H1 (cell line): ENCODE measurements around the gene EIF4ENIF1. TPM values are rescaled to one million over a fixed set of nuclear protein-coding genes. Genes with fewer than 3 reads are reported as not detected.

ENCODE experiments used
- CTCF ChIA-PET: fragments of 300-600 bp; sonication (Branson Sonifier 250); formaldehyde crosslinking; loops from one replicate; lab custom pipeline; 2021; ENCODE audit not compliant: partially characterized antibody; lab: Charles Lee
- POLR2A ChIA-PET: fragments of 300-600 bp; sonication (Branson Sonifier 250); formaldehyde crosslinking; loops from one replicate; lab custom pipeline; 2021; ENCODE audit warnings: inconsistent platforms; ENCODE audit not compliant: partially characterized antibody; lab: Charles Lee
- DNase-seq, 2 experiments: peaks; one replicate each; pipeline versions ENCODE4 v3.0.0 to v3.0.0-alpha.2; 2010 to 2022; ENCODE audit warnings: low spot score in 2 of 2, low read depth in 1 of 2, mixed read lengths in 1 of 2
- FAIRE-seq: peaks from 2 replicates; lab custom pipeline; 2011; peaks lifted over from hg19 to GRCh38; lab: Jason Lieb, UNC
- H2AFZ ChIP-seq: 2 replicates; pipeline ENCODE4 v1.8.1; 2012; ENCODE audit warnings: low read length, inconsistent platforms
- H2AK5ac ChIP-seq: 2 replicates; pipeline ENCODE4 v1.6.1; 2013; ENCODE audit warnings: low read depth, low read length
- H2BK120ac ChIP-seq: replicated peaks from 2 replicates; pipeline ENCODE3; 2013; ENCODE audit warnings: low read depth, low read length, inconsistent platforms
- H2BK12ac ChIP-seq: 2 replicates; pipeline ENCODE4 v1.6.1; 2013; ENCODE audit warnings: low read depth, low read length
- H2BK15ac ChIP-seq: 2 replicates; pipeline ENCODE4 v1.6.1; 2013; ENCODE audit warnings: low read length
- H2BK20ac ChIP-seq: 2 replicates; pipeline ENCODE4 v1.6.1; 2013; ENCODE audit warnings: low read length
- H2BK5ac ChIP-seq: 2 replicates; pipeline ENCODE4 v1.6.1; 2013; ENCODE audit warnings: low read depth, low read length
- H3K14ac ChIP-seq: 2 replicates; pipeline ENCODE4 v1.6.1; 2013; ENCODE audit warnings: inconsistent platforms; ENCODE audit not compliant: insufficient read length
- H3K18ac ChIP-seq: 2 replicates; pipeline ENCODE4 v1.6.1; 2013; ENCODE audit warnings: low read length; ENCODE audit errors: extremely low read depth
- H3K23ac ChIP-seq: 2 replicates; pipeline ENCODE4 v1.6.1; 2013; ENCODE audit warnings: inconsistent platforms; ENCODE audit not compliant: insufficient read length
- H3K23me2 ChIP-seq: 2 replicates; pipeline ENCODE4 v1.6.1; 2013; ENCODE audit warnings: low read depth, low read length
- H3K27ac ChIP-seq: 2 replicates; pipeline ENCODE4 v1.6.1; 2011; ENCODE audit warnings: low read depth, low read length, inconsistent platforms
- H3K27me3 ChIP-seq, 4 experiments: replicated peaks in 1 of 4; 1 replicate in 1 of 4; 2 replicates in 3 of 4; pipeline versions ENCODE4 v1.6.1 to v1.8.1; 2011 to 2013; ENCODE audit warnings: low read length in 3 of 4, mild to moderate bottlenecking in 3 of 4, inconsistent platforms in 2 of 4, mixed read lengths in 2 of 4, moderate library complexity in 1 of 4; ENCODE audit not compliant: control insufficient read depth in 3 of 4, insufficient read depth in 3 of 4; ENCODE audit errors: extremely low read depth in 1 of 4
- H3K36me3 ChIP-seq, 4 experiments: 2 replicates each; pipeline versions ENCODE4 v1.6.1 to v1.8.1; 2011 to 2013; ENCODE audit warnings: mild to moderate bottlenecking in 4 of 4, low read length in 3 of 4, moderate library complexity in 2 of 4, control low read depth in 1 of 4, inconsistent platforms in 1 of 4; ENCODE audit not compliant: insufficient read depth in 4 of 4, control insufficient read depth in 2 of 4
- H3K4ac ChIP-seq: replicated peaks from 2 replicates; pipeline ENCODE3; 2013; ENCODE audit warnings: low read length, low read depth, mixed read lengths, inconsistent platforms; ENCODE audit not compliant: insufficient read length
- H3K4me1 ChIP-seq, 4 experiments: replicated peaks in 1 of 4; 1 replicate in 1 of 4; 2 replicates in 3 of 4; pipeline versions ENCODE4 v1.6.1 to v1.8.1; 2011 to 2013; ENCODE audit warnings: low read length in 3 of 4, inconsistent platforms in 2 of 4, mixed read lengths in 1 of 4; ENCODE audit not compliant: insufficient read depth in 4 of 4, control insufficient read depth in 3 of 4
- H3K4me2 ChIP-seq, 2 experiments: 2 replicates each; pipeline versions ENCODE4 v1.6.1 to v1.8.1; 2011 to 2013; ENCODE audit warnings: low read depth in 2 of 2, low read length in 2 of 2, control low read depth in 1 of 2, inconsistent platforms in 1 of 2, mild to moderate bottlenecking in 1 of 2; ENCODE audit not compliant: insufficient read depth in 1 of 2
- H3K4me3 ChIP-seq, 4 experiments: fragments of 200-600, 300-600 bp in 1 of 4; sonication (generic), shearing (Covaris generic), sonication (Bioruptor Twin) in 1 of 4; 2 replicates each; pipeline versions ENCODE4 v1.5.1 to v1.8.1; 2011 to 2016; ENCODE audit warnings: low read length in 4 of 4, low read depth in 3 of 4, control low read depth in 2 of 4, inconsistent platforms in 2 of 4, mild to moderate bottlenecking in 2 of 4, mixed read lengths in 1 of 4, moderate library complexity in 1 of 4; ENCODE audit not compliant: insufficient read depth in 2 of 4; ENCODE audit errors: extremely low read depth in 1 of 4
- H3K56ac ChIP-seq: replicated peaks from 2 replicates; pipeline ENCODE3; 2013; ENCODE audit warnings: low read depth, mild to moderate bottlenecking, mixed read lengths, low read length, inconsistent platforms; ENCODE audit not compliant: insufficient read length
- H3K79me1 ChIP-seq: 2 replicates; pipeline ENCODE4 v1.6.1; 2013; ENCODE audit warnings: low read depth, low read length, control low read depth
- H3K79me2 ChIP-seq, 2 experiments: 2 replicates each; pipeline versions ENCODE4 v1.6.1 to v1.8.1; 2012 to 2013; ENCODE audit warnings: low read length in 2 of 2, mild to moderate bottlenecking in 2 of 2, inconsistent platforms in 1 of 2; ENCODE audit not compliant: insufficient read depth in 2 of 2, control insufficient read depth in 1 of 2
- H3K9ac ChIP-seq, 4 experiments: replicated peaks in 1 of 4; 1 replicate in 1 of 4; 2 replicates in 3 of 4; pipeline versions ENCODE4 v1.6.1 to v1.8.1; 2011 to 2013; ENCODE audit warnings: low read depth in 3 of 4, low read length in 3 of 4, control low read depth in 2 of 4, mild to moderate bottlenecking in 2 of 4, moderate library complexity in 2 of 4, inconsistent platforms in 1 of 4; ENCODE audit errors: extremely low read depth in 1 of 4
- H3K9me3 ChIP-seq, 2 experiments: 2 replicates each; pipeline versions ENCODE4 v1.6.1 to v1.8.1; 2012 to 2013; ENCODE audit warnings: mild to moderate bottlenecking in 2 of 2, moderate library complexity in 2 of 2, control low read depth in 1 of 2, inconsistent platforms in 1 of 2, low read depth in 1 of 2, low read length in 1 of 2, mixed read lengths in 1 of 2; ENCODE audit not compliant: insufficient read depth in 2 of 2
- H4K20me1 ChIP-seq, 2 experiments: replicated peaks in 1 of 2; 2 replicates each; pipeline versions ENCODE3 to v1.8.1; 2011 to 2013; ENCODE audit warnings: inconsistent platforms in 2 of 2, low read length in 2 of 2, mild to moderate bottlenecking in 1 of 2; ENCODE audit not compliant: insufficient read depth in 2 of 2, control insufficient read depth in 1 of 2
- H4K5ac ChIP-seq: 2 replicates; pipeline ENCODE4 v1.6.1; 2013; ENCODE audit warnings: low read length, low read depth, mixed read lengths, inconsistent platforms; ENCODE audit not compliant: insufficient read length
- H4K8ac ChIP-seq: 2 replicates; pipeline ENCODE4 v1.8.0; 2013; ENCODE audit warnings: mild to moderate bottlenecking, moderate library complexity, low read length, inconsistent platforms; ENCODE audit not compliant: insufficient read depth; ENCODE audit errors: extremely low read depth
- H4K91ac ChIP-seq: replicated peaks from 2 replicates; pipeline ENCODE3; 2013; ENCODE audit warnings: low read length, mixed read lengths, inconsistent platforms; ENCODE audit not compliant: insufficient read length
- RBBP5 ChIP-seq: IDR thresholded peaks from 2 replicates; pipeline ENCODE4 v1.7.1; 2012; ENCODE audit warnings: low read depth, mild to moderate bottlenecking, inconsistent platforms, low read length, moderate library complexity, borderline replicate concordance
- WGBS, 2 experiments: shearing (Covaris generic) in 1 of 2; methylation state at CpG; one replicate each; pipeline versions ENCODE4 v1.1.6 to v1.1.7; 2013 to 2015; ENCODE audit warnings: low lambda C conversion rate in 2 of 2, mixed read lengths in 2 of 2, inconsistent platforms in 1 of 2, low coverage in 1 of 2, missing lambda C conversion rate in 1 of 2; ENCODE audit not compliant: insufficient replicate concordance in 2 of 2, insufficient coverage in 1 of 2, insufficient read length in 1 of 2; ENCODE audit errors: extremely low coverage in 1 of 2, missing lambda C conversion rate in 1 of 2; 5-methylcytosine and 5-hydroxymethylcytosine counted together
- polyA plus RNA-seq, 7 experiments: library from polyadenylated mRNA; depleted of rRNA in 3 of 7; stranded (reverse) in 5 of 7; unstranded in 2 of 7; fragments of >200 nt in 5 of 7; fragments of 200-250 nt in 2 of 7; gene quantifications; 1 replicate in 5 of 7; 2 replicates in 1 of 7; 4 replicates in 1 of 7; pipeline versions ENCODE4 v1.2.1 to v1.2.3, GENCODE V29; 2011 to 2013; ENCODE audit warnings: missing spikeins in 2 of 7, mixed read lengths in 2 of 7
- total RNA-seq: library from RNA; stranded (reverse); fragmentation: NEBNext Ultra II Directional; extraction: Animal tissue kit (Norgen Biotek cat#: 25700); gene quantifications from 2 replicates; pipeline ENCODE4 v1.2.1, GENCODE V29; 2021

The EIF4ENIF1 gene
- total and polyA plus RNA-seq, 2 of the 8 experiments (the other 6 are each of a cell fraction or from before 2014, with no cell fraction given): 21.9 to 23.6 TPM

GRCh38 chr22:31488346-31488883, 1.2 kb downstream of the EIF4ENIF1 start:
- Histone ChIP-seq H4K91ac (no peak overlapping the region), H3K9ac (peak overlapping the region in 2 of 4 experiments; percentile 9 to 45; a peak in 1 of 7 replicates), H2AFZ (no peak overlapping the region), H2BK12ac (no peak overlapping the region), H3K4me1 (peaks cover 0 to 11% (median 11%) of the 10 kb centered on the region in 4 experiments; a peak in 3 of 7 replicates), H4K20me1 (no peaks in the 10 kb centered on the region), H3K4ac (no peak overlapping the region), H3K4me3 (peak overlapping the region; percentile 77 to 92 (median 80); a peak in 7 of 8 replicates), H2BK5ac (no peak overlapping the region), H4K8ac (no peak overlapping the region), H3K79me1 (no peaks in the 10 kb centered on the region), H3K18ac (no peak overlapping the region), H3K23me2 (peaks cover 7% of the 10 kb centered on the region; the same call in 1 of the 2 replicates), H3K14ac (no peak overlapping the region), H3K56ac (no peak overlapping the region), H3K9me3 (no peaks in the 10 kb centered on the region), H2AK5ac (no peak overlapping the region), H3K79me2 (peaks cover 0 to 14% of the 10 kb centered on the region in 2 experiments; a peak in 1 of 4 replicates), H3K4me2 (peak overlapping the region; percentile 55 to 94), H2BK120ac (no peak overlapping the region), H3K27ac (no peak overlapping the region), H4K5ac (no peak overlapping the region), H3K27me3 (peaks cover 0 to 5% (median 2%) of the 10 kb centered on the region in 4 experiments; a peak in 1 of 7 replicates), H3K36me3 (peaks cover 0 to 15% (median under 1%) of the 10 kb centered on the region in 4 experiments; a peak in 3 of 8 replicates), H2BK15ac (no peak overlapping the region), H3K23ac (no peak overlapping the region), H2BK20ac (no peak overlapping the region)
- no peak for DNase-seq
- ChIA-PET CTCF (interaction anchor here (0.8 to 1.3 kb wide), 3 partner anchors 9 to 54 kb away, joined by 3 to 4 read pairs (median 3); no protein-coding TSS in a partner anchor), POLR2A (interaction anchor here (1.1 to 1.2 kb wide), 3 partner anchors 129 to 144 kb away, joined by 3 to 8 read pairs (median 3); partner anchors contain the start of gene PATZ1)
- FAIRE-seq: no peak
- TF ChIP-seq RBBP5: no peak
- WGBS, 2 experiments: 94% methylated on average over 6 of the region's 6 CpGs; no CpG with 5 or more reads in 1 of the 2 experiments
